MM.1S (cell line): Measurements from ENCODE around the gene PPHLN1.

ENCODE experiments used
- EZH2 ChIP-seq: fragments of 300-600 bp; sonication (generic); optimal IDR thresholded peaks from 2 replicates; pipeline ENCODE3; 2017; ENCODE audit warnings: low read depth, mild to moderate bottlenecking, antibody characterized with exemption, low read length, mixed read lengths
- EZH2phosphoT487 ChIP-seq: fragments of 300-600 bp; sonication (generic); IDR thresholded peaks from 2 replicates; pipeline ENCODE4 v1.6.1; 2018; ENCODE audit warnings: antibody characterized with exemption, low read length
- TF ChIP-seq, protein P1 (sequence below): fragments of 300-600 bp; sonication (generic); IDR thresholded peaks from 2 replicates; pipeline ENCODE4 v1.5.1; 2016; ENCODE audit warnings: antibody characterized with exemption, low read length, mixed read lengths

DNA sequence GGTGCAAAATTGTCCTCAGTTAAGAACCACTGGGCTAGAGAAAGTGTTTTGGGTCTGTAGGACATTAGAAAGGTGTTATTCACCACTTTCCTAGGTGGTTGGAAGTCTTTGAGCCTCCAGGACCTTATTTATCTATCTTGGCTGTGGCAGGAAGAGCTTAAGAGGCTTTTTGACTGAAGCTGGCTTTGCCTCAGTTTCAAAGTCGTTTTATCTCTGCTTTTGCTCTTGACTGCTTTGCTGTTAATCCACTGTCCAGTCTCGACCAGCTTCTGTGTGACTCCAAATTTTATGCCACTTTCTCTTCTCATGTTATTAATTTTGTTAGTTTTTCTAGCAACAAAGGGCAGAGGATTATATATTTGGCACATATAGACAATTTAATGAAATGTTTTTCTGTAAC lies 60.3 kb downstream of the PPHLN1 start:
- TF ChIP-seq, protein P1, sequence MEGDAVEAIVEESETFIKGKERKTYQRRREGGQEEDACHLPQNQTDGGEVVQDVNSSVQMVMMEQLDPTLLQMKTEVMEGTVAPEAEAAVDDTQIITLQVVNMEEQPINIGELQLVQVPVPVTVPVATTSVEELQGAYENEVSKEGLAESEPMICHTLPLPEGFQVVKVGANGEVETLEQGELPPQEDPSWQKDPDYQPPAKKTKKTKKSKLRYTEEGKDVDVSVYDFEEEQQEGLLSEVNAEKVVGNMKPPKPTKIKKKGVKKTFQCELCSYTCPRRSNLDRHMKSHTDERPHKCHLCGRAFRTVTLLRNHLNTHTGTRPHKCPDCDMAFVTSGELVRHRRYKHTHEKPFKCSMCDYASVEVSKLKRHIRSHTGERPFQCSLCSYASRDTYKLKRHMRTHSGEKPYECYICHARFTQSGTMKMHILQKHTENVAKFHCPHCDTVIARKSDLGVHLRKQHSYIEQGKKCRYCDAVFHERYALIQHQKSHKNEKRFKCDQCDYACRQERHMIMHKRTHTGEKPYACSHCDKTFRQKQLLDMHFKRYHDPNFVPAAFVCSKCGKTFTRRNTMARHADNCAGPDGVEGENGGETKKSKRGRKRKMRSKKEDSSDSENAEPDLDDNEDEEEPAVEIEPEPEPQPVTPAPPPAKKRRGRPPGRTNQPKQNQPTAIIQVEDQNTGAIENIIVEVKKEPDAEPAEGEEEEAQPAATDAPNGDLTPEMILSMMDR = no peak
- no peak for TF ChIP-seq EZH2
- no peak for TF ChIP-seq EZH2phosphoT487
